Colonic mucosa (tissue), 4 donors: ENCODE data around the gene KCNH5. TPM values are rescaled to one million over a fixed set of nuclear protein-coding genes. Genes with fewer than 3 reads are reported as not detected.

ENCODE experiments used
- DNase-seq: peaks from one replicate; pipeline ENCODE4 v3.0.0-alpha.2; 2020
- H3K27ac ChIP-seq: fragments of 200-600 bp; one replicate; pipeline ENCODE4 v1.8.0; 2021
- H3K27me3 ChIP-seq: fragments of 200-600 bp; one replicate; pipeline ENCODE4 v1.8.0; 2021
- H3K36me3 ChIP-seq: fragments of 200-600 bp; one replicate; pipeline ENCODE4 v1.8.0; 2021
- H3K4me1 ChIP-seq: fragments of 200-600 bp; one replicate; pipeline ENCODE4 v1.8.0; 2021; ENCODE audit warnings: mild to moderate bottlenecking
- H3K4me3 ChIP-seq: fragments of 200-600 bp; one replicate; pipeline ENCODE4 v1.8.0; 2021
- H3K9ac ChIP-seq, 2 donors: one replicate each; pipeline ENCODE4 v1.7.0; 2013; ENCODE audit warnings: control low read depth in 2 of 2, low read depth in 2 of 2, low read length in 2 of 2
- H3K9me3 ChIP-seq: fragments of 200-600 bp; one replicate; pipeline ENCODE4 v1.8.0; 2021
- intact Hi-C: fragments of 100-400 bp; cut with DNase I; formaldehyde crosslinking; loops from one replicate; pipeline ENCODE4 v1.14.1; 2022
- total RNA-seq, 2 donors: library from RNA; stranded (reverse); fragmentation: NEBNext Ultra II Directional in 1 of 2; extraction: Animal tissue kit (Norgen Biotek cat#: 25700) in 1 of 2; gene quantifications; one replicate each; pipeline ENCODE4 v1.2.1, GENCODE V29; 2021
- TF ChIP-seq, protein P1 (sequence below): fragments of 200-600 bp; IDR thresholded peaks from one replicate; pipeline ENCODE4 v1.8.0; 2022; ENCODE audit warnings: antibody characterized with exemption, mild to moderate bottlenecking
- donor health status: healthy.
- donor health status: DM: no; HTN: no; CAD: no.
- donor health status: DM: no; HTN: no; CAD: no.

The KCNH5 gene
- total RNA-seq, 2 donors from 2014 or later: 0.11 TPM; not detected in 1

- TF ChIP-seq, protein P1, sequence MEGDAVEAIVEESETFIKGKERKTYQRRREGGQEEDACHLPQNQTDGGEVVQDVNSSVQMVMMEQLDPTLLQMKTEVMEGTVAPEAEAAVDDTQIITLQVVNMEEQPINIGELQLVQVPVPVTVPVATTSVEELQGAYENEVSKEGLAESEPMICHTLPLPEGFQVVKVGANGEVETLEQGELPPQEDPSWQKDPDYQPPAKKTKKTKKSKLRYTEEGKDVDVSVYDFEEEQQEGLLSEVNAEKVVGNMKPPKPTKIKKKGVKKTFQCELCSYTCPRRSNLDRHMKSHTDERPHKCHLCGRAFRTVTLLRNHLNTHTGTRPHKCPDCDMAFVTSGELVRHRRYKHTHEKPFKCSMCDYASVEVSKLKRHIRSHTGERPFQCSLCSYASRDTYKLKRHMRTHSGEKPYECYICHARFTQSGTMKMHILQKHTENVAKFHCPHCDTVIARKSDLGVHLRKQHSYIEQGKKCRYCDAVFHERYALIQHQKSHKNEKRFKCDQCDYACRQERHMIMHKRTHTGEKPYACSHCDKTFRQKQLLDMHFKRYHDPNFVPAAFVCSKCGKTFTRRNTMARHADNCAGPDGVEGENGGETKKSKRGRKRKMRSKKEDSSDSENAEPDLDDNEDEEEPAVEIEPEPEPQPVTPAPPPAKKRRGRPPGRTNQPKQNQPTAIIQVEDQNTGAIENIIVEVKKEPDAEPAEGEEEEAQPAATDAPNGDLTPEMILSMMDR: no peak
- Histone ChIP-seq H3K27ac (no peak overlapping the region), H3K36me3 (no peaks in the 10 kb centered on the region), H3K27me3 (no peaks in the 10 kb centered on the region), H3K4me3 (no peak overlapping the region), H3K9me3 (no peaks in the 10 kb centered on the region), H3K9ac (no peak overlapping the region), H3K4me1 (no peaks in the 10 kb centered on the region)
- intact Hi-C loops: no loop called here
- no peak for DNase-seq
Measured at GRCh38 chr14:62710811-62711210, 334.4 kb downstream of the KCNH5 start.

DNA sequence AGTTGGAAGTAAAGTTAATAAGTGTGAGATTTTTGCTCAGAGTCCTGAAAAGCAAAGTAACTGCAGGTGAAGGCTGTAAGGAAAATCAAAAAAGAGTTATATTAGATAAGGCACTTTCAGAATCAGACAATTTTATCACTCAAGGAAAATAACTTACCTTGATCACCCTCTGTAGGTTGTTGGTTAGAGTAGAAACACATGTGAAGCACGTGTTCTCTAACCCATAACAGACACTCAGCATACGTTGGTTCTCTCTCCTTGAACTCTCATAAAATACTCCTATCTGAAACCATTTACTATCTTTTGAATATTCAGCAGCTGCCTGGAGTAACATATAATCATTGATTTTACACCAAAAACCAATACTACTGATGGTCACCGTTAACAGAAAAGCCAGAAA lies 335.5 kb downstream of the KCNH5 start:
- TF ChIP-seq, protein P1: no peak
- Histone ChIP-seq H3K27ac (no peak overlapping the region), H3K9me3 (no peaks in the 10 kb centered on the region), H3K27me3 (no peaks in the 10 kb centered on the region), H3K4me1 (no peaks in the 10 kb centered on the region), H3K4me3 (no peak overlapping the region), H3K9ac (no peak overlapping the region), H3K36me3 (no peaks in the 10 kb centered on the region)
- DNase-seq: no peak
- intact Hi-C loops: no loop called here

DNA sequence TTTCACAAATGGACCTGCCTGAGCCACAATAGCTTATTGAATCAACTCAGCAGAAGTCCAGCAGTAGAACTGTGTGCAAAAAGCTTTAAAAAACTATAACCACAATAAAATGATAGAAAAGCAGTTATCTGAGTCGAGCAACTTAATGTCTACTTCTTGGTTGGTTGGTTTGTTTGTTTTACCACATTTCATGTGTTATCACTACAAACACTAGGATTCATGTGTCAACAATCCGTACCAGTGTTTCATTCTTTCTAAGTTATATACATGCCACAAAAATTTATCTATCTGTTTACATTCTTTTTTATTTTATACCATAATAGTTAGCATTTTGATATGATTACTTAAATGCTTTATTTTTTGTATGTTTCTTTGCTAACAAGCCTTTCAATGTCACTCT lies 339.0 kb downstream of the KCNH5 start:
- Histone ChIP-seq H3K4me3 (no peak overlapping the region), H3K9ac (no peak overlapping the region), H3K27me3 (no peaks in the 10 kb centered on the region), H3K9me3 (no peaks in the 10 kb centered on the region), H3K36me3 (no peaks in the 10 kb centered on the region), H3K27ac (no peak overlapping the region), H3K4me1 (no peaks in the 10 kb centered on the region)
- DNase-seq: no peak
- TF ChIP-seq, protein P1: no peak
- intact Hi-C loops: no loop called here

GRCh38 chr14:62697461-62697860 lies 347.8 kb downstream of the KCNH5 start:
- Histone ChIP-seq H3K27me3 (no peaks in the 10 kb centered on the region), H3K4me3 (no peak overlapping the region), H3K36me3 (no peaks in the 10 kb centered on the region), H3K9me3 (no peaks in the 10 kb centered on the region), H3K4me1 (no peaks in the 10 kb centered on the region), H3K27ac (no peak overlapping the region), H3K9ac (no peak overlapping the region)
- DNase-seq: no peak
- TF ChIP-seq, protein P1: no peak
- intact Hi-C loops: no loop called here

DNA sequence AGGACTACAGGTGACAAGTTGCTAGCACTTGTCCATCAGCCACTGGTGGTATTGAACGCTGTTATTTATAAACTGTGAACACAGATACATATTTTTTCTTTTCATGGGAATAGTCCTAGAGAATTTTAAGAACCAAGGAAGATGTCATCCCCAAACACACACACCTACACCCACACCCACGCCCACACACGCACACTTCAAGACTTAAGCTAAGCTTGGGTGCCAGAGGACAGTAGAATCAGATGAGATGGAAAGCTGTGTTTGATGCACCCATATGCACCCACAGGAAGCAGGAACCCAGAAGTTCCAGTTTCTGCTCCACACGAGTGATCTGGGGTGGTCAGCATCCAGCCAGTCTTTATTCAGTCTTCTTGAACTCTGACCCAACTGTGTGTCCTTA lies 348.3 kb downstream of the KCNH5 start:
- H3K27me3 ChIP-seq: no peaks in the 10 kb centered on the region
- intact Hi-C loops: no loop called here
- TF ChIP-seq, protein P1: no peak
- no peak for DNase-seq
- no peak overlapping the region for H3K27ac ChIP-seq
- H3K4me1 ChIP-seq: no peaks in the 10 kb centered on the region
- no peak overlapping the region for H3K9ac ChIP-seq
- no peak overlapping the region for H3K4me3 ChIP-seq
- H3K9me3 ChIP-seq: no peaks in the 10 kb centered on the region
- no peaks in the 10 kb centered on the region for H3K36me3 ChIP-seq
